SK-N-MC (cell line): Measurements from ENCODE around the gene DNAH10.

Source experiments
- EZH2 ChIP-seq: fragments of 200-600 bp; sonication (generic); IDR thresholded peaks from one replicate; pipeline ENCODE4 v1.6.1; 2017; ENCODE audit warnings: antibody characterized with exemption
- FOXP2 ChIP-seq: optimal IDR thresholded peaks from 2 replicates; pipeline ENCODE3; 2011; ENCODE audit warnings: mild to moderate bottlenecking, moderate library complexity; ENCODE audit not compliant: insufficient read depth; ENCODE audit errors: extremely low read length, control extremely low read depth
- POLR2AphosphoS5 ChIP-seq: IDR thresholded peaks from 2 replicates; pipeline ENCODE4 v1.6.1; 2012; ENCODE audit warnings: mild to moderate bottlenecking, low read depth, low read length, borderline replicate concordance

GRCh38 chr12:123782997-123783792 is 21.1 kb downstream of the DNAH10 start:
- no peak for TF ChIP-seq EZH2
- TF ChIP-seq POLR2AphosphoS5: no peak
- TF ChIP-seq FOXP2: no peak
